Measurements from ENCODE around the gene PPARG. TPM values are rescaled to one million over a fixed set of nuclear protein-coding genes. Genes with fewer than 3 reads are reported as not detected.

PPARG gene
- total and polyA plus RNA-seq, 2 experiments from 2014 or later: 0.45 to 1.2 TPM

- TF ChIP-seq CTCF (IDR thresholded peaks at IDR 0.05; ENCODE audit: low read depth, low read length): no peak
- Histone ChIP-seq H3K9me3 (ENCODE audit: low read depth) (no peaks in the 10 kb centered on the region), H3K4me1 (ENCODE audit: low read depth) (no peaks in the 10 kb centered on the region), H3K27me3 (peaks cover 39% of the 10 kb centered on the region), H3K36me3 (no peaks in the 10 kb centered on the region), H3K4me3 (no peak overlapping the region), H3K27ac (no peak overlapping the region)
- DNase-seq (ENCODE audit: low read depth in 1 of 2, low spot score in 1 of 2): no peak
Observed at GRCh38 chr3:12300137-12300536, 11.3 kb downstream of the PPARG start.

- no peak for TF ChIP-seq CTCF (IDR thresholded peaks at IDR 0.05; ENCODE audit: low read depth, low read length)
- Histone ChIP-seq H3K27me3 (peaks cover 48% of the 10 kb centered on the region), H3K9me3 (ENCODE audit: low read depth) (no peaks in the 10 kb centered on the region), H3K36me3 (no peaks in the 10 kb centered on the region), H3K4me1 (ENCODE audit: low read depth) (no peaks in the 10 kb centered on the region), H3K4me3 (no peak overlapping the region), H3K27ac (no peak overlapping the region)
- DNase-seq (ENCODE audit: low read depth in 1 of 2, low spot score in 1 of 2): no peak
Observed at GRCh38 chr3:12301031-12301430, 12.2 kb downstream of the PPARG start.

GRCh38 chr3:12301513-12301912, 12.6 kb downstream of the PPARG start:
- no peak for TF ChIP-seq CTCF (IDR thresholded peaks at IDR 0.05; ENCODE audit: low read depth, low read length)
- H3K4me1 ChIP-seq (ENCODE audit: low read depth): no peaks in the 10 kb centered on the region
- H3K27ac ChIP-seq: no peak overlapping the region
- no peak for DNase-seq (ENCODE audit: low read depth in 1 of 2, low spot score in 1 of 2)
- no peaks in the 10 kb centered on the region for H3K36me3 ChIP-seq
- H3K4me3 ChIP-seq: no peak overlapping the region
- H3K9me3 ChIP-seq (ENCODE audit: low read depth): no peaks in the 10 kb centered on the region
- peaks cover 48% of the 10 kb centered on the region for H3K27me3 ChIP-seq

DNA sequence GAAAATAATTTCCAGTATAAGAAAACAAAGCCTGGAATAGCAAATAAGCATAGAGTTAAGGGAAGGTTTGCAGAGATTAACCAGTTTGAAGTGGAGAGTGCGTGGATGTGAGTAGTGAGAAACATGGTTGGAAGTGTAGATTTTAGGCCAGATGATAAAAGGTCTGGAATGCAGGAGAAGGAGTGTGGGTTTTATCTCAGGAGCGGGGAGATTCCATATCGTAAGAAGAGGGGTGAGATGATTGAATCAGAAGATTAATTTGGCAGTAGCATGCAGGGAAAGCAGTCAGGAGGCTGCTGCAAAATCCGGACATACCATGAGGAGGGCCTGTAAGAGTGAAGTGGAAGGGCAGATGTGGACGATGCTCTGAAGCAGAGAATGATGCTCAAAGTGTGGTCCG, 13.7 kb downstream of the PPARG start:
- Histone ChIP-seq H3K27me3 (peaks cover 48% of the 10 kb centered on the region), H3K36me3 (no peaks in the 10 kb centered on the region), H3K9me3 (ENCODE audit: low read depth) (no peaks in the 10 kb centered on the region), H3K4me1 (ENCODE audit: low read depth) (no peaks in the 10 kb centered on the region), H3K4me3 (no peak overlapping the region), H3K27ac (no peak overlapping the region)
- no peak for DNase-seq (ENCODE audit: low read depth in 1 of 2, low spot score in 1 of 2)
- TF ChIP-seq CTCF (IDR thresholded peaks at IDR 0.05; ENCODE audit: low read depth, low read length): no peak

GRCh38 chr3:12303534-12303933, 14.7 kb downstream of the PPARG start:
- H3K4me1 ChIP-seq (ENCODE audit: low read depth): no peaks in the 10 kb centered on the region
- H3K9me3 ChIP-seq (ENCODE audit: low read depth): no peaks in the 10 kb centered on the region
- TF ChIP-seq CTCF (IDR thresholded peaks at IDR 0.05; ENCODE audit: low read depth, low read length): no peak
- H3K4me3 ChIP-seq: no peak overlapping the region
- H3K36me3 ChIP-seq: no peaks in the 10 kb centered on the region
- peak in 1 of 2 donors; percentile 86 for DNase-seq (ENCODE audit: low read depth in 1 of 2, low spot score in 1 of 2)
- H3K27me3 ChIP-seq: peaks cover 48% of the 10 kb centered on the region
- H3K27ac ChIP-seq: no peak overlapping the region

GRCh38 chr3:12303993-12304392, 15.1 kb downstream of the PPARG start:
- H3K27ac ChIP-seq: no peak overlapping the region
- H3K36me3 ChIP-seq: no peaks in the 10 kb centered on the region
- peaks cover 48% of the 10 kb centered on the region for H3K27me3 ChIP-seq
- H3K4me3 ChIP-seq: no peak overlapping the region
- no peaks in the 10 kb centered on the region for H3K9me3 ChIP-seq (ENCODE audit: low read depth)
- no peaks in the 10 kb centered on the region for H3K4me1 ChIP-seq (ENCODE audit: low read depth)
- no peak for DNase-seq (ENCODE audit: low read depth in 1 of 2, low spot score in 1 of 2)
- no peak for TF ChIP-seq CTCF (IDR thresholded peaks at IDR 0.05; ENCODE audit: low read depth, low read length)
